ENCODE data around the gene PCSK1N.
"Not testable (repeated sequence)": the region's sequence is repeated elsewhere in the genome, so short reads cannot be mapped to it uniquely, and the experiment has no call there.

DNA sequence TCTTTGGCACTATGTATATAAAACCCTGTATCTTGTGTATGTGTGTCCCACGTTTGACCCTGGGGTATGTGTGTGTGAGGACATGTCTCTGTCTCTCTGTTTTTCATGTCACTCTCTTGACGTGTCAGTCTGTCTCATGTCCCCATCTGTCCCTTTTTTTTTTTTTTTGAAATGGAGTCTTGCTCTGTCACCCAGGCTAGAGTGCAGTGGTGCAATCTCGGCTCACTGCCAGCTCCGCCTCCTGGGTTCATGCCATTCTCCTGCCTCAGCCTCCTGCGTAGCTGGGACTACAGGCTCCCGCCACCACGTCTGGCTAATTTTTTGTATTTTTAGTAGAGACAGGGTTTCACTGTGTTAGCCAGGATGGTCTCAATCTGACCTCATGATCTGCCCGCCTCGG is 16.0 kb downstream of the PCSK1N start:
- not testable (repeated sequence) for TF ChIP-seq POLR2A (IDR thresholded peaks at IDR 0.05; ENCODE audit: low read length); RAD21 (conservative IDR thresholded peaks at IDR 0.05 in 1 of 2, IDR thresholded peaks at IDR 0.05 in 1 of 2); FOXS1 (CRISPR knock-in tag; IDR thresholded peaks at IDR 0.05); MAFK (IDR thresholded peaks at IDR 0.05; ENCODE audit: partially characterized antibody)
- TF ChIP-seq, protein P1, sequence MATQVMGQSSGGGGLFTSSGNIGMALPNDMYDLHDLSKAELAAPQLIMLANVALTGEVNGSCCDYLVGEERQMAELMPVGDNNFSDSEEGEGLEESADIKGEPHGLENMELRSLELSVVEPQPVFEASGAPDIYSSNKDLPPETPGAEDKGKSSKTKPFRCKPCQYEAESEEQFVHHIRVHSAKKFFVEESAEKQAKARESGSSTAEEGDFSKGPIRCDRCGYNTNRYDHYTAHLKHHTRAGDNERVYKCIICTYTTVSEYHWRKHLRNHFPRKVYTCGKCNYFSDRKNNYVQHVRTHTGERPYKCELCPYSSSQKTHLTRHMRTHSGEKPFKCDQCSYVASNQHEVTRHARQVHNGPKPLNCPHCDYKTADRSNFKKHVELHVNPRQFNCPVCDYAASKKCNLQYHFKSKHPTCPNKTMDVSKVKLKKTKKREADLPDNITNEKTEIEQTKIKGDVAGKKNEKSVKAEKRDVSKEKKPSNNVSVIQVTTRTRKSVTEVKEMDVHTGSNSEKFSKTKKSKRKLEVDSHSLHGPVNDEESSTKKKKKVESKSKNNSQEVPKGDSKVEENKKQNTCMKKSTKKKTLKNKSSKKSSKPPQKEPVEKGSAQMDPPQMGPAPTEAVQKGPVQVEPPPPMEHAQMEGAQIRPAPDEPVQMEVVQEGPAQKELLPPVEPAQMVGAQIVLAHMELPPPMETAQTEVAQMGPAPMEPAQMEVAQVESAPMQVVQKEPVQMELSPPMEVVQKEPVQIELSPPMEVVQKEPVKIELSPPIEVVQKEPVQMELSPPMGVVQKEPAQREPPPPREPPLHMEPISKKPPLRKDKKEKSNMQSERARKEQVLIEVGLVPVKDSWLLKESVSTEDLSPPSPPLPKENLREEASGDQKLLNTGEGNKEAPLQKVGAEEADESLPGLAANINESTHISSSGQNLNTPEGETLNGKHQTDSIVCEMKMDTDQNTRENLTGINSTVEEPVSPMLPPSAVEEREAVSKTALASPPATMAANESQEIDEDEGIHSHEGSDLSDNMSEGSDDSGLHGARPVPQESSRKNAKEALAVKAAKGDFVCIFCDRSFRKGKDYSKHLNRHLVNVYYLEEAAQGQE (IDR thresholded peaks at IDR 0.05) = not testable (repeated sequence)
- TF ChIP-seq, protein P2, sequence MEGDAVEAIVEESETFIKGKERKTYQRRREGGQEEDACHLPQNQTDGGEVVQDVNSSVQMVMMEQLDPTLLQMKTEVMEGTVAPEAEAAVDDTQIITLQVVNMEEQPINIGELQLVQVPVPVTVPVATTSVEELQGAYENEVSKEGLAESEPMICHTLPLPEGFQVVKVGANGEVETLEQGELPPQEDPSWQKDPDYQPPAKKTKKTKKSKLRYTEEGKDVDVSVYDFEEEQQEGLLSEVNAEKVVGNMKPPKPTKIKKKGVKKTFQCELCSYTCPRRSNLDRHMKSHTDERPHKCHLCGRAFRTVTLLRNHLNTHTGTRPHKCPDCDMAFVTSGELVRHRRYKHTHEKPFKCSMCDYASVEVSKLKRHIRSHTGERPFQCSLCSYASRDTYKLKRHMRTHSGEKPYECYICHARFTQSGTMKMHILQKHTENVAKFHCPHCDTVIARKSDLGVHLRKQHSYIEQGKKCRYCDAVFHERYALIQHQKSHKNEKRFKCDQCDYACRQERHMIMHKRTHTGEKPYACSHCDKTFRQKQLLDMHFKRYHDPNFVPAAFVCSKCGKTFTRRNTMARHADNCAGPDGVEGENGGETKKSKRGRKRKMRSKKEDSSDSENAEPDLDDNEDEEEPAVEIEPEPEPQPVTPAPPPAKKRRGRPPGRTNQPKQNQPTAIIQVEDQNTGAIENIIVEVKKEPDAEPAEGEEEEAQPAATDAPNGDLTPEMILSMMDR (IDR thresholded peaks at IDR 0.05) = not testable (repeated sequence)

All from A549 (cell line).